GM12878 (cell line): Measurements from ENCODE around the gene RNF7. TPM values are rescaled to one million over a fixed set of nuclear protein-coding genes. Genes with fewer than 3 reads are reported as not detected.
A peak's percentile ranks its signal among the peaks of the same experiment; 100 is the strongest.

ENCODE experiments used
- ATAC-seq: fragments of 200-7000 bp; cut with Tn5 transposase; 3 replicates; pipeline ENCODE4 v1.9.1; 2020; ENCODE audit warnings: mild to moderate bottlenecking, moderate library complexity
- Bru-seq: library from RNA; stranded (reverse); fragments of 400-500 nt; gene quantifications from one replicate; lab custom pipeline; 2021; lab: Mats Ljungman, UMichigan
- BruChase-seq, 2 experiments: library from RNA; stranded (reverse); fragments of 400-500 nt; gene quantifications; one replicate each; lab custom pipeline; 2021; lab: Mats Ljungman, UMichigan
- BruUV-seq: library from RNA; stranded (reverse); fragments of 400-500 nt; replicated peaks from 2 replicates; lab custom pipeline; 2021; lab: Mats Ljungman, UMichigan
- CTCF ChIA-PET: fragments of 300-600 bp; sonication (Branson Sonifier 250); formaldehyde crosslinking; extraction: SDS; loops from one replicate; lab custom pipeline; 2021; ENCODE audit warnings: inconsistent platforms; lab: Yijun Ruan, JAX
- POLR2A ChIA-PET: fragments of 350-600 bp; formaldehyde crosslinking; extraction: SDS; loops from one replicate; lab custom pipeline; 2021; ENCODE audit warnings: inconsistent platforms; lab: Charles Lee
- RAD21 ChIA-PET: fragments of 300-600 bp; sonication (Branson Sonifier 250); formaldehyde crosslinking; loops from one replicate; lab custom pipeline; 2023; ENCODE audit warnings: antibody characterized with exemption; ENCODE audit not compliant: unreplicated experiment; lab: Charles Lee
- SMC1A ChIA-PET: fragments of 300-600 bp; sonication (Branson Sonifier 250); formaldehyde crosslinking; loops from one replicate; lab custom pipeline; 2023; ENCODE audit not compliant: unreplicated experiment, uncharacterized antibody; lab: Charles Lee
- DNase-seq: peaks from one replicate; pipeline ENCODE4 v3.0.0-alpha.2; 2011; ENCODE audit warnings: low read depth, low spot score
- FAIRE-seq: peaks from 3 replicates; lab custom pipeline; 2011; peaks lifted over from hg19 to GRCh38; lab: Jason Lieb, UNC
- H2AFZ ChIP-seq: 2 replicates; pipeline ENCODE4 v1.6.0; 2011; ENCODE audit warnings: low read depth, low read length, control low read depth; ENCODE audit not compliant: control insufficient read depth
- H3K27ac ChIP-seq: 2 replicates; pipeline ENCODE4 v1.5.1; 2011; ENCODE audit warnings: control low read depth; ENCODE audit not compliant: control insufficient read depth, insufficient read depth
- H3K27me3 ChIP-seq, 2 experiments: replicated peaks in 1 of 2; 2 replicates each; pipeline versions ENCODE4 v1.6.0 to v1.6.1; 2011; ENCODE audit warnings: low read length in 1 of 2; ENCODE audit not compliant: control insufficient read depth in 2 of 2, insufficient read depth in 2 of 2
- H3K36me3 ChIP-seq, 2 experiments: 2 replicates each; pipeline ENCODE4 v1.5.1; 2011; ENCODE audit warnings: low read length in 1 of 2; ENCODE audit not compliant: control insufficient read depth in 2 of 2, insufficient read depth in 2 of 2
- H3K4me1 ChIP-seq: 2 replicates; pipeline ENCODE4 v1.6.1; 2011; ENCODE audit warnings: mild to moderate bottlenecking, low read length, moderate library complexity, mixed read lengths; ENCODE audit not compliant: control insufficient read depth, insufficient read depth
- H3K4me2 ChIP-seq: 2 replicates; pipeline ENCODE4 v1.6.0; 2011; ENCODE audit warnings: control low read depth; ENCODE audit not compliant: control insufficient read depth, insufficient read depth
- H3K4me3 ChIP-seq: fragments of 200-600 bp; sonication (generic); 2 replicates; pipeline ENCODE4 v1.5.1; 2016
- H3K79me2 ChIP-seq: 2 replicates; pipeline ENCODE4 v1.6.0; 2011; ENCODE audit warnings: low read length; ENCODE audit not compliant: control insufficient read depth, insufficient read depth
- H3K9ac ChIP-seq: 2 replicates; pipeline ENCODE4 v1.8.0; 2011; ENCODE audit warnings: low read length, control low read depth, mixed read lengths; ENCODE audit not compliant: control insufficient read depth, insufficient read depth
- H3K9me3 ChIP-seq: replicated peaks from 3 replicates; pipeline ENCODE4 v1.5.1; 2011; ENCODE audit warnings: mild to moderate bottlenecking, low read length; ENCODE audit not compliant: control insufficient read depth, insufficient read depth
- H4K20me1 ChIP-seq: 2 replicates; pipeline ENCODE4 v1.6.0; 2011; ENCODE audit not compliant: control insufficient read depth, insufficient read depth
- HCFC1 ChIP-seq: fragments of 150-350 bp; IDR thresholded peaks from 2 replicates; pipeline ENCODE4 v1.6.1; 2014; ENCODE audit warnings: low read length
- MXI1 ChIP-seq: fragments of 150-350 bp; IDR thresholded peaks from 2 replicates; pipeline ENCODE4 v1.6.1; 2011; ENCODE audit warnings: low read depth, mild to moderate bottlenecking, inconsistent platforms, low read length, improper control_type of control experiment
- NBN ChIP-seq: fragments of 450-650 bp; IDR thresholded peaks from 2 replicates; pipeline ENCODE4 v1.6.1; 2016
- RUNX3 ChIP-seq: IDR thresholded peaks from 2 replicates; pipeline ENCODE4 v1.6.1; 2012; ENCODE audit warnings: low read length, inconsistent platforms
- SMARCA5 ChIP-seq: fragments of 450-650 bp; IDR thresholded peaks from 2 replicates; pipeline ENCODE4 v1.6.1; 2017; ENCODE audit warnings: mild to moderate bottlenecking
- SREBF2 ChIP-seq: IDR thresholded peaks from 2 replicates; pipeline ENCODE4 v1.6.1; 2012; ENCODE audit warnings: mild to moderate bottlenecking, low read length
- STAT1 ChIP-seq: fragments of 450-650 bp; conservative IDR thresholded peaks from 2 replicates; pipeline ENCODE4 v1.6.1; 2014; ENCODE audit warnings: antibody characterized with exemption, mild to moderate bottlenecking
- SUPT20H ChIP-seq: IDR thresholded peaks from 2 replicates; pipeline ENCODE4 v1.6.1; 2011; ENCODE audit warnings: low read depth, mild to moderate bottlenecking, low read length, moderate library complexity, borderline replicate concordance; ENCODE audit not compliant: control insufficient read depth
- TAF1 ChIP-seq: IDR thresholded peaks from 2 replicates; pipeline ENCODE4 v1.6.1; 2011; ENCODE audit warnings: mild to moderate bottlenecking, low read depth, low read length, borderline replicate concordance
- ZNF24 ChIP-seq: fragments of 450-650 bp; IDR thresholded peaks from 2 replicates; pipeline ENCODE4 v1.6.1; 2017; ENCODE audit warnings: antibody characterized with exemption, mild to moderate bottlenecking
- WGBS: methylation state at CpG from one replicate; pipeline ENCODE4 v1.1.6; 2016; ENCODE audit warnings: low lambda C conversion rate; ENCODE audit not compliant: insufficient replicate concordance, insufficient coverage; ENCODE audit errors: missing lambda C conversion rate; 5-methylcytosine and 5-hydroxymethylcytosine counted together
- in situ Hi-C: fragments of 300-500 bp; cut with MboI; formaldehyde crosslinking; loops from 9 replicates; pipeline ENCODE4 v1.14.3; 2018; ENCODE audit warnings: mixed read lengths
- intact Hi-C: fragments of 100-400 bp; cut with micrococcal nuclease; formaldehyde crosslinking; loops from one replicate; pipeline ENCODE4 v1.14.2; 2022; ENCODE audit not compliant: unreplicated experiment
- long read RNA-seq, 2 experiments: library from polyadenylated mRNA; unstranded; transcript quantifications; one replicate each; pipeline ENCODE4 v2.0.0, GENCODE V29; 2019 to 2020
- polyA minus RNA-seq, 3 experiments: library from RNA; depleted of rRNA, polyadenylated mRNA; stranded (reverse); fragments of >200 nt; gene quantifications; 2 replicates each; pipeline ENCODE4 v1.2.3, GENCODE V29; 2011
- polyA plus RNA-seq, 11 experiments: library from polyadenylated mRNA; depleted of rRNA in 4 of 11; unstranded in 6 of 11; stranded (reverse) in 5 of 11; fragments of >200 nt; fragmentation: Nextera tagmentation in 4 of 11; fragmentation: Illumina TruSeq in 1 of 11; extraction: Ambion mirVana in 4 of 11; extraction: Trizol in 1 of 11; gene quantifications; 1 replicate in 1 of 11; 2 replicates in 10 of 11; pipeline versions ENCODE4 v1.2.1 to v1.2.3, GENCODE V29; 2011 to 2016; ENCODE audit warnings: inconsistent platforms in 2 of 11, missing spikeins in 2 of 11, low read depth in 1 of 11
- total RNA-seq, 4 experiments: library from RNA; depleted of rRNA in 3 of 4; stranded (reverse); fragments of >200 nt in 3 of 4; fragmentation: Illumina TruSeq in 1 of 4; extraction: Trizol in 1 of 4; gene quantifications; 2 replicates each; pipeline versions ENCODE4 v1.2.1 to v1.2.3, GENCODE V29; 2013 to 2021
- TF ChIP-seq, protein P1 (sequence below): IDR thresholded peaks from 2 replicates; pipeline ENCODE4 v1.6.1; 2011; ENCODE audit warnings: borderline replicate concordance, low read depth, mild to moderate bottlenecking, moderate library complexity, mixed read lengths, low read length; ENCODE audit not compliant: insufficient read depth; ENCODE audit errors: extremely low read length
- TF ChIP-seq, protein P2 (sequence below): fragments of 450-650 bp; formaldehyde crosslinking; IDR thresholded peaks from 2 replicates; pipeline ENCODE4 v1.4.0; 2020; ENCODE audit warnings: mild to moderate bottlenecking, moderate library complexity

Gene RNF7
- 21.5 and 23.7 TPM in 2 replicates for total RNA-seq (2013; cell fraction: nucleolus; rRNA removed)
- 36.0 and 40.8 TPM in 2 replicates for total RNA-seq (2014; rRNA removed)
- 50.2 and 52.1 TPM in 2 replicates for total RNA-seq (2014; rRNA removed; fragmentation: Illumina TruSeq; extraction: Trizol)
- 71.4 TPM in 2 replicates for total RNA-seq (2021)
- polyA plus RNA-seq (2011; ENCODE audit: low read depth): 108 TPM
- polyA plus RNA-seq (2011; rRNA removed): 81.5 and 110 TPM in 2 replicates
- 63.4 and 76.2 TPM in 2 replicates for polyA plus RNA-seq (2011; cell fraction: cytosol; rRNA removed)
- polyA plus RNA-seq (2011; cell fraction: nucleus; rRNA removed): 26.3 and 29.6 TPM in 2 replicates
- polyA plus RNA-seq (2012): 63.5 and 72.3 TPM in 2 replicates
- 38.4 and 50.3 TPM in 2 replicates for polyA plus RNA-seq (2014; fragmentation: Illumina TruSeq; extraction: Trizol)
- 10 to 100 TPM; 83.8 to 98.6 TPM for polyA plus RNA-seq (2014; fragmentation: Nextera tagmentation; extraction: Ambion mirVana)
- polyA plus RNA-seq (2014; rRNA removed): 43.6 and 51.6 TPM in 2 replicates
- 100 to 1,000 TPM; 141 to 146 TPM for polyA plus RNA-seq (2016; fragmentation: Nextera tagmentation; extraction: Ambion mirVana)
- 17.3 and 22.9 TPM in 2 replicates for polyA minus RNA-seq (2011; rRNA and poly(A)+ RNA removed)
- 12.4 and 14.3 TPM in 2 replicates for polyA minus RNA-seq (2011; cell fraction: cytosol; rRNA and poly(A)+ RNA removed)
- polyA minus RNA-seq (2011; cell fraction: nucleus; rRNA and poly(A)+ RNA removed): 10.0 and 13.0 TPM in 2 replicates
- percentile 96 among the genes with signal in this experiment for Bru-seq, nascent RNA
- percentile 96 among the genes with signal in this experiment for BruChase-seq, experiment 1, labeled RNA remaining after a 6-hour chase
- BruChase-seq, experiment 2, labeled RNA remaining after a 2-hour chase: percentile 97 among the genes with signal in this experiment
- long read RNA-seq, experiment 1, transcript RNF7-202 (3 exons, 805 nt): minor isoform, 7 of 69 reads
- long read RNA-seq, experiment 1, transcript RNF7-201 (3 exons, 2,763 nt): major isoform, 52 of 69 reads
- long read RNA-seq, experiment 1, transcript RNF7-203 (4 exons, 1,036 nt): minor isoform, 6 of 69 reads
- long read RNA-seq, experiment 1, partial matches to known transcripts: 0 of 69 reads
- long read RNA-seq, experiment 1, other reads (novel, unspliced or antisense): 2 of 69 reads
- long read RNA-seq, experiment 2, transcript RNF7-202 (3 exons, 805 nt): minor isoform, 26 of 289 reads
- long read RNA-seq, experiment 2, transcript RNF7-201 (3 exons, 2,763 nt): major isoform, 224 of 289 reads
- long read RNA-seq, experiment 2, transcript RNF7-203 (4 exons, 1,036 nt): minor isoform, 14 of 289 reads
- long read RNA-seq, experiment 2, transcript RNF7-205 (2 exons, 782 nt): minor isoform, 12 of 289 reads
- long read RNA-seq, experiment 2, partial matches to known transcripts: 4 of 289 reads
- long read RNA-seq, experiment 2, other reads (novel, unspliced or antisense): 6 of 289 reads

DNA sequence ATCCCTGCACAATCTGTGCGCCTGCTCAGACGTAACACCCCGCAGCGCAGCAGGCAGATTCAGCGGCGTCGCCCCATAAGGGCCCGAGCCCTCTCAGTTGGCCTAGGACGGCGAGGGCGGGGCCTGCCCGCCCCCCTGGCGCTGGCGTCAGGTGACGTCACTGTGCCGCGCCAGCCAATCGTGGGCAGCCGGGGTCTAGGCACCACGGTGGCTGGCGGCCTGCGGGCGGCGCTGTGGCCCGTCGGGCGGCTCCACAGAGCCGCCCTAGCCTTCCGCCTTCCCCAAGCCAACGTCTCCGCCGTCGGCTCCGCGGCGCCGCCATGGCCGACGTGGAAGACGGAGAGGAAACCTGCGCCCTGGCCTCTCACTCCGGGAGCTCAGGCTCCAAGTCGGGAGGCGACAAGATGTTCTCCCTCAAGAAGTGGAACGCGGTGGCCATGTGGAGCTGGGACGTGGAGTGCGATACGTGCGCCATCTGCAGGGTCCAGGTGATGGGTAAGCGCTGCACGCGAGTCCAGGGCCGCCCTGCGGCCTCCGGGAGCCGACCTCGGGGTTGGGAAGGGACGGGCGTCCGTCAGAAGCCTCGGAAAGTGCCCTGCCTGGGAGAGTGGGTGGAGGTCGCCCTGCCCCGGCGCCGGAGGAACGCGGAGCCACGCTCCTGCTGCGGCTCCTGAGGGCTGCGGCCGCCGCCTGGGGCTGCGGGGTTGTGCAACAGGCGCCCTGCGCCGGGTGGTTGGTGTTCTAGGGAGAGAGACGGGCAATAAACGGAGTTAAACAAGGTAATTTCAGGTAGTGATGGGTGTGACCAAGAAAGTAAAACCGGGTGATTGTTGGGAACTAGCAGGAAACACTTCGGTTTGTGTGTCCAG is at the start of gene RNF7:
Gene RNF7, plus strand, starts transcription at position 277 of the 869 bp plus-strand sequence. Its CDS starts 44 bp downstream, at position 321.
- Histone ChIP-seq H3K27me3 (no peaks in the 10 kb centered on the region), H3K36me3 (peaks cover 0 to 3% of the 10 kb centered on the region in 2 experiments; a peak in 1 of 4 replicates), H3K4me3 (peak within 1 kb of the TSS; percentile 91), H3K27ac (peak within 1 kb of the TSS; percentile 87), H3K4me1 (0 out of 2 replicates have a peak, but pooled peaks cover 5% of the 10 kb centered on the region), H3K9ac (peak within 1 kb of the TSS; percentile 85), H3K4me2 (peak within 1 kb of the TSS; percentile 69), H2AFZ (peak within 1 kb of the TSS; percentile 96), H4K20me1 (no peaks in the 10 kb centered on the region), H3K9me3 (no peaks in the 10 kb centered on the region), H3K79me2 (peaks cover 48% of the 10 kb centered on the region)
- intact Hi-C loops (loop anchor here (1.0 to 5.0 kb wide), 3 partner anchors 138 to 544 kb away; partner anchors contain the start of gene ATP1B3), in situ Hi-C loops (no loop called here)
- WGBS: 1% methylated on average over 81 of the region's 81 CpGs
- no TSS peak for BruUV-seq
- ChIA-PET CTCF (interaction anchor here (0.8 to 2.6 kb wide), 13 partner anchors 12 to 288 kb away, joined by 3 to 33 read pairs (median 4); partner anchors contain the start of gene ATP1B3), SMC1A (interaction anchor here (1.0 to 1.5 kb wide), 5 partner anchors 142 to 525 kb away, joined by 3 to 5 read pairs (median 3); no protein-coding TSS in a partner anchor), POLR2A (interaction anchor here (0.6 to 1.8 kb wide), 6 partner anchors 137 to 714 kb away, joined by 3 to 12 read pairs (median 6); no protein-coding TSS in a partner anchor), RAD21 (interaction anchor here (0.6 to 4.1 kb wide), 8 partner anchors 16 to 288 kb away, joined by 3 to 23 read pairs (median 4); partner anchors contain the start of gene ATP1B3)
- FAIRE-seq (peak; percentile 87), ATAC-seq (peak; percentile 95), DNase-seq (peak; percentile 83)
- peak; percentile 92 for TF ChIP-seq NBN
- TF ChIP-seq, protein P1, sequence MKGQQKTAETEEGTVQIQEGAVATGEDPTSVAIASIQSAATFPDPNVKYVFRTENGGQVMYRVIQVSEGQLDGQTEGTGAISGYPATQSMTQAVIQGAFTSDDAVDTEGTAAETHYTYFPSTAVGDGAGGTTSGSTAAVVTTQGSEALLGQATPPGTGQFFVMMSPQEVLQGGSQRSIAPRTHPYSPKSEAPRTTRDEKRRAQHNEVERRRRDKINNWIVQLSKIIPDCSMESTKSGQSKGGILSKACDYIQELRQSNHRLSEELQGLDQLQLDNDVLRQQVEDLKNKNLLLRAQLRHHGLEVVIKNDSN: peak; percentile 37
- TF ChIP-seq STAT1: no peak; the same call in 1 of the 2 replicates
- TF ChIP-seq MXI1: peak; percentile 59
- peak; percentile 67 for TF ChIP-seq TAF1
- peak; percentile 45; the same call in 1 of the 2 replicates for TF ChIP-seq HCFC1
- TF ChIP-seq SMARCA5: peak; percentile 99
- TF ChIP-seq, protein P2, sequence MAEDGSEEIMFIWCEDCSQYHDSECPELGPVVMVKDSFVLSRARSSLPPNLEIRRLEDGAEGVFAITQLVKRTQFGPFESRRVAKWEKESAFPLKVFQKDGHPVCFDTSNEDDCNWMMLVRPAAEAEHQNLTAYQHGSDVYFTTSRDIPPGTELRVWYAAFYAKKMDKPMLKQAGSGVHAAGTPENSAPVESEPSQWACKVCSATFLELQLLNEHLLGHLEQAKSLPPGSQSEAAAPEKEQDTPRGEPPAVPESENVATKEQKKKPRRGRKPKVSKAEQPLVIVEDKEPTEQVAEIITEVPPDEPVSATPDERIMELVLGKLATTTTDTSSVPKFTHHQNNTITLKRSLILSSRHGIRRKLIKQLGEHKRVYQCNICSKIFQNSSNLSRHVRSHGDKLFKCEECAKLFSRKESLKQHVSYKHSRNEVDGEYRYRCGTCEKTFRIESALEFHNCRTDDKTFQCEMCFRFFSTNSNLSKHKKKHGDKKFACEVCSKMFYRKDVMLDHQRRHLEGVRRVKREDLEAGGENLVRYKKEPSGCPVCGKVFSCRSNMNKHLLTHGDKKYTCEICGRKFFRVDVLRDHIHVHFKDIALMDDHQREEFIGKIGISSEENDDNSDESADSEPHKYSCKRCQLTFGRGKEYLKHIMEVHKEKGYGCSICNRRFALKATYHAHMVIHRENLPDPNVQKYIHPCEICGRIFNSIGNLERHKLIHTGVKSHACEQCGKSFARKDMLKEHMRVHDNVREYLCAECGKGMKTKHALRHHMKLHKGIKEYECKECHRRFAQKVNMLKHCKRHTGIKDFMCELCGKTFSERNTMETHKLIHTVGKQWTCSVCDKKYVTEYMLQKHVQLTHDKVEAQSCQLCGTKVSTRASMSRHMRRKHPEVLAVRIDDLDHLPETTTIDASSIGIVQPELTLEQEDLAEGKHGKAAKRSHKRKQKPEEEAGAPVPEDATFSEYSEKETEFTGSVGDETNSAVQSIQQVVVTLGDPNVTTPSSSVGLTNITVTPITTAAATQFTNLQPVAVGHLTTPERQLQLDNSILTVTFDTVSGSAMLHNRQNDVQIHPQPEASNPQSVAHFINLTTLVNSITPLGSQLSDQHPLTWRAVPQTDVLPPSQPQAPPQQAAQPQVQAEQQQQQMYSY (CRISPR knock-in tag): no peak
- peak; percentile 6; the same call in 1 of the 2 replicates for TF ChIP-seq ZNF24
- no peak for TF ChIP-seq SREBF2
- peak; percentile 9; the same call in 1 of the 2 replicates for TF ChIP-seq RUNX3
- no peak for TF ChIP-seq SUPT20H
